GM18499 (cell line): ENCODE results near the gene TREML4.
"Not testable (repeated sequence)": the region's sequence is repeated elsewhere in the genome, so short reads cannot be mapped to it uniquely, and the experiment has no call there.

Source experiments
- ATAC-seq: cut with Tn5 transposase; IDR thresholded peaks from one replicate; pipeline ENCODE4 v1.9.1; 2021; ENCODE audit warnings: moderate number of reproducible peaks; ENCODE audit not compliant: insufficient read depth, unreplicated experiment

The TREML4 gene, protein sequence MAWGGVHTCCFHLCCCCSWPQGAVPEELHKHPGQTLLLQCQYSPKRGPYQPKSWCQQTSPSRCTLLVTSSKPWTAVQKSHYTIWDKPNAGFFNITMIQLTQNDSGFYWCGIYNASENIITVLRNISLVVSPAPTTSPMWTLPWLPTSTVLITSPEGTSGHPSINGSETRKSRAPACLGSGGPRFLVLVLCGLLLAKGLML

DNA sequence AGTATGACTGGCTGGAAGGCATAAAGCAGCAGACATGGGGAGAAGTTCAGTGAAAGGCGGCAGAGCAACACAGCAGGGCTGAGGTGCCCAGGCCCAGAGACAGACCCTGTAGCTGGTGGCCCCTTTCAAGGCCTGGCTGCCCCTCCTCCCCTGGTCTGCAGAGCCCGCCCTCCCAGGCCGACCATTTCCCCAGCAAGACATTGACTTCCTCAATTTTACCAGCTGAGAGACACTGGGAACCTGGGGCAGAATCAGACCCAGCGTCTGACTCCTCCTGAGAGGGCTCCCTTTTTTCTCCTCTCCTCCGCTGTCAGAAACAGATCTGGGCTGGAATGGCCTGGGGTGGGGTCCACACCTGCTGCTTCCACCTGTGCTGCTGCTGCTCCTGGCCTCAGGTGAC, at the start of gene TREML4:
Gene TREML4 (plus strand): TSS at position 254 of the 400 bp plus-strand sequence. CDS start 79 bp downstream, at position 333.
- no peak for ATAC-seq

DNA sequence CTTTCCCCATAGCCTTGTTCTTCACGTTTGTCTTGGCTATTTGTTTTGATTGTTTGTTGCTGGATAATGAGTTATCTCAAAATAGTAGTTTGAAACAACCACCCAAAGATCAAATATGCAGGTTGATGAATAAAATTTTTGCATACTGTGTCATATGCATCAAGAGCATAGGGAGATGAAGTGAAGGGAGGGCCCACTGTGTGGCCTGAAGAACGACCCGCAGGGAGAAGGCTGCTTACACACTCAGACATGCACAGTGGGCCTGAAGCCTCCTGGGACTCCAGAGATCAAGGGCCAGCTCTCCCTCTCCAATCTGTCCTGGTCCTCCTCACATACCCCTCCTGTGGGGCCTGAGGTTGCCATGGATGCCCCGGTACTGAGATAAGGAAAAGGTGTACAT, 49.0 kb upstream of the TREML4 start:
- no peak for ATAC-seq

DNA sequence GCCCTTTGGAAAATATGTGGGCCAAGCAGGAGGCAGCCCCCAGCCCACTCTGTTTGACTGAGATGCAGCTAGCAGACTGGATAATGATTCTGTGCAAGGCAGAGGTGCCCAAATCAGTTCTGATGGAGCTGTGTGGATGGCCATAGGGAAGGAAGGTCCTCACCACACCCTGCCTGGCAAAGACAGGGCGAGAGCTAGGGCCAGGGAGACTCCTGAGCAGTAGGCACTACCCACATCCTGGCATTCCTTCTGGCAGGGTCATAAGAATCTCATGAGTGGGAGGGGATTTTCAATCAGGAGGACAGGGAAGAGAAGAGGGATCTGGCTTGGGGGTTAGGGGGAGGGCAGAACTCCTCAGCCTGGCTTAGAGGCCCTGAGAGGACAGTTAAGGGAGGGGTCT, 46.6 kb upstream of the TREML4 start:
- no peak for ATAC-seq

DNA sequence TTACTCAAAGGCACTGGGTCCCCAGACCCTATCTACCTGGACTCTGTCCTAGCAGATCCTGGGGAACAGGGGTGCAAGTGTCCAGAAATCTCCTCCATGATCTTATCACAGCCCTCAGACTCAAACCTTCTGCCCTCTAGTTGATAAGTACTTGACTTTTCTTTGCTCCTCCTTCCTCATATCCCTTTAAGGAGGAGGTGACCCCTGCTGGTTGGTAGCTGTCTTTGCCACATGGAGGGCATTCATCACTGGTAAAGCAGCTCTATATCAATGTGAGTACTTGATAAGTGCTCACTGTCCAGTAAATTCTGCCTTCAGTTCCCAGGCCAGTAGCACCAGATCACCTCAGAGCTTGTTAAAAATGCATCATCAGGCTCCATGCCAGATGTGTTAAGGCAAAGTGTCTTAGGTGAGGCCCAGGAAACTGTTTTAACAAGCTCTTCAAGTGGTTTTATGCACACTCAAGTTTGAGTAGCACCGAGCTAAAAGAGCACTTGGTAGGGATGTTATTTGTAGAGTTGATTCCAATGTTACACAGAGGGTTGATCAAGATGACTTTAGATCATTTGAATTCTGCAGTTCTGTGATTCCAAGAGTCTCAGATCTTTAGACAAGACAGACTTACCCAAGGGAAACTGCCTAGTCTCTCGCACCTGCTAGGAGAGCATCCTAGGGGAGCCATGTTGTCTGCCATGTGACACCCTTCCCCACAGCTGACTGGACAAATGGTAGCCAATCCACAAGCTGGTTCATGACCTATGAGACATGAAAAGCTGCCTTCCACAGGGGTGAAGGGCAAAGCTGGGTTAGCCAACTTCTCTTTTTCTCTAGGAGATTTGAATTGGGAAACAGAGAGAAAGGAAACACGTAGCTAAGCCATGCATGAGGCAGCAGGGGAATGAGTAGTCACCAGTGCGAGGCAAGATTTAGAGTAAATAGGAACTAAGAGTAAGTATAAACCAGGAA, 45.8 kb upstream of the TREML4 start:
- no peak for ATAC-seq

DNA sequence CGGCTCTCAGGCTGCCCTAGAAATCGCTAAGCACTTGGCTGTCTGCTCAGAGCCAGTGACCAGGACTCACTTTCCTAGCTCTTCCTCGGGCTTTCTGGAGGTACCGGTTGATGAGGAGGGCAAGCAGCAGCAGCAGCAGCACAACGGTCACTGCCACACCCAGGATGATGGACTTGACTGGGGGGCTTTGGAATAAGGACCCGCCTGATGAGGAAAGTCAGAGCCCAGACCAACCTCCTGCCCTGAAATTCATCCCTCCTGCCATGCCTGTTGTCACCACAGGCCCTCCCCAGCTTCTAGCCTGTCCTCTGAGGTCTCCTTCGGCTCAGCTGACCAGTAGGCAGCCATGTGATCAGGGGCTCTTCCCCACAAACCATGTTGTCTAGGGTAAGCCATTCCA, 43.4 kb upstream of the TREML4 start:
- no peak for ATAC-seq

DNA sequence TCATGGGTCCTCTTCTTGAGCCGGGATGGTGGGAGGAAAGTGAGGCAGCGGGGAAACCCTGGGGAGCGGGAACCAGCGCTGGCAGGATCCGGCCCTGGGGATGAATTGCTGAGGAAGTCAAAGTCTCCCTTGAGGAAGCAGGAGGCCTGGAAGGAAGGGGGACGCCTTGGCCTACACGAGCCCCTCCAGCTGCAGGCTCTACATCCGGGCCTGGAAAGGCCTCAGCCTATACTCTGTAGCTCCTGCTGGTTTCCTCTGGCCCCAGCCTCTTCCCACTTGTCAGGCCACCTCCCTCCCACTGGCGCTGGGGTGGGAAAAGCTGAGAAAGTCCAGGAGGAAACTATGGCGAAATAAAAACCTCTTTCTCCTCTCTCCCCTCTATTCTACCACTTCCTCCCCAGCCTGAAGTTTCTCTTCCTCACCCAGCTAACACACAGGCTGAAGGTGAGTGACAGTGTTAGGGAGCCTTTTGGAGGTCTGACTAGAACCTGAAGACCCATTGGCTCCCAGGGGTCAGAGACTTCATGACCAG, 42.1 kb upstream of the TREML4 start:
- ATAC-seq: no peak

DNA sequence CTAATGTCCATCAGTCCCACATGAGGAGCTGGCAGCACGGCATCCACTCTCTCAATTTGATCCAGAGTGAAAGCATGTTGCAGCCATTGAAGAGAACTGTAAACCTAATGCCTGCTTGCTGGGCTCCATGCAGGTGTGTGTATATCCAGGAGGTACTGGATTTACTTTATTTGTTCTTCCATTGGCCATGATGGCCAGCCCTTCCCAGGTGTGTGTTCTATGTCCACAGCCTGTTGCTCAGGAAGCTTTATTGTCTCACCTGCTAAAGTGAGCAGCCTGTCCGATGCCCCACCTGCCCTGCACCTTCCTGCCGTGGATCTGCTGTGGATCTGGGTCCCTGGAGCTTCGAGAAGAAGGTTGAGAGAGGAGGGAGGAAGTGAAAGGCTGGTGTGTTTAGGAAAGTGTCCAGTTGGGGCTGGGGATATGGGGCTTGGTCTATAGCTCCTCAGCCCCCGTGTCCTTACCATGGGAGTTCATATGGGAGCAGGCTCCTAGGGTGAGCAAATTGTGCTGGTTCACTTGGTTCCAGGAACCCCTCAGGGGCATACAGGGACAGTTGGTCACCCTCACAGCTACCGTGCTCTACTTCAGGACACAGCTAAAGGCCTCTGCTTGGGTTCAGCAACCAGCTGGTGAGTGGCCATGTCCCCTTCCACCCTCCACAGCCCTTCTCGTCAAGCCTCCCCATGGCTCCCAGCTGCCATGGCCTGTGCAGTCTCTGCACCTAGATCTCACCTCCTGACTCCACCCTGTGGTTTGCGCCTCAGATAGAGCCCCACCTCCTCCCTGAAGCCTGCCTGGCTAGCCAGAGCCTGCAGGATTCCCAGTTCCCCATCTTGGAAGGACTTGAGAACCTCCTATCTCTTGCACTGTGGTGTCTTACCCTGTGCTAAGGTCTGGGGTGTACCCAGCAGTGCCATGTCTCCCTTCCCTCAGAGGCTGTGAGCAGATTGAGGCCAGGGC, 39.9 kb upstream of the TREML4 start:
- no peak for ATAC-seq

DNA sequence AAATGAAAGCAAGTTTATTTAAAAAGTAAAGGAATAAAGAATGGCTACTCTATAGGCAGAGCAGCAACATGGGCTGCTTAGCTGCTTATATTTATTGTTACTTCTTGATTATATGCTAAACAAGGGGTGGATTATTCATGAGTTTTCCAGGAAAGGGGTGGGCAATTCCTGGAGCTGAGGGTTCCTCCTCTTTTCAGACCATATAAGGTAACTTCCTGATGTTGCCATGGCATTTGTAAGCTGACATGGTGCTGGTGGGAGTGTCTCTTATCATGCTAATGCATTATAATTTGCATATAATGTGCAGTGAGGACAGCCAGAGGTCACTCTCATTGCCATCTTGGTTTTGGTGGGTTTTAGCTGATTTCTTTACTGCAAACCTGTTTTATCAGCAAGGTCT, 39.1 kb upstream of the TREML4 start:
- ATAC-seq: not testable (repeated sequence)

DNA sequence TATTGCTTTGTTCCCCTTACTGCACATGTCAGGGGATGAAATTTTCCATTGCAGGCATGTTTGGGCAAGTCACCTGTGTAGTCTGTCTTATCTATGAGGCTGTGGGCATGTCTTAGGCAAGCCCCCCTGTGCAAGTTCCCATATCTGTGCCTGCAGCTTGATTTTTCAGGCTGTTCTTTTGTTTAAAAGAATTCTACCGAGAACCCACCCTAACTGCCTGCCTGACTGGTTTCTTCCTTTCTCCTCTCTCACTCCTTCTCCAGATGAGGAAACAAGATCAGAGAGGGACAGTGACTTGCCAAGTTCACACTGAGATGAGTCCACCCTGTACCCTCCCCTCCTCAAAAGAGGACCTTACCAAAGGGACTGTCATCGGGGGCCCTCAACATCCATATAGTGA, 38.2 kb upstream of the TREML4 start:
- ATAC-seq: no peak

DNA sequence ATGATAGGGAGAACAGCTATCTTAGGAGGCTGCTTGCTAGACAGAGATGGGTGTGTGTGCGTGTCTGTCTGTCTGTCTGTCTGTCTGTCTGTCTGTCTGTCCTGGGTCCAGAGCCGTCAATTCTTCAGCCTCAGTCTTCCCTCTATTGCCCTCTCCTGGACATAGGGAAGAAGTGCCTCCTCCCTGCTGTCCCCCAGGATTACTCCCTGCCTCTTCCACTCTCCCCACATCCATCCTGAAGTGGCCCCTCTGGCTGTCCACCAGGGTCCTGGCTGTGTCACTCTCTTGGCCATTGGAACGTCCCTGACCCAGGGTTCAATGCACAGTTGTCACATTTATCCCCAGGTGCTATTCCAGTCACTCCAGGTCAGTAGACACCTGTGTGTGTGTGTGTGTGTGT, 37.4 kb upstream of the TREML4 start:
- no peak for ATAC-seq

DNA sequence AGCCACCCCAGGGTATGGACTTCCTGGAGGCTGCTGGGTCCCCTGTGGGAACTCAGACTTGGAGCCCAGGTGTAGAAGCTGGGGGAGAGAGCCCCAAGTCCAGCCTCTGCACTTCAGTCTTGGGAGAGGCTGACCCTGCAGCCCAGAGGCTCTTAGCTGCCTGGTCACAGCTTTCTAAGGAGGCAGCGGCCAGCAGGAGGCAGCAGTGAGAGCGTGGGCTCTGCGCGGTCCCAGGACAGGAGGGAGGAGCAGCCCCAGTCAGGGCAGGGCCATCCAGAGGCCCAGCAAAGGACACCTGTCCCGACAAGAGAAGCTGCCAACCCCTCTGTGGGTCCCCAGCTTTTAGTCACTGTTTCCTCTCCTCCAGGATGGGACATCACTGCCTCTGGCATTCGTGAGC, 36.6 kb upstream of the TREML4 start:
- no peak for ATAC-seq

DNA sequence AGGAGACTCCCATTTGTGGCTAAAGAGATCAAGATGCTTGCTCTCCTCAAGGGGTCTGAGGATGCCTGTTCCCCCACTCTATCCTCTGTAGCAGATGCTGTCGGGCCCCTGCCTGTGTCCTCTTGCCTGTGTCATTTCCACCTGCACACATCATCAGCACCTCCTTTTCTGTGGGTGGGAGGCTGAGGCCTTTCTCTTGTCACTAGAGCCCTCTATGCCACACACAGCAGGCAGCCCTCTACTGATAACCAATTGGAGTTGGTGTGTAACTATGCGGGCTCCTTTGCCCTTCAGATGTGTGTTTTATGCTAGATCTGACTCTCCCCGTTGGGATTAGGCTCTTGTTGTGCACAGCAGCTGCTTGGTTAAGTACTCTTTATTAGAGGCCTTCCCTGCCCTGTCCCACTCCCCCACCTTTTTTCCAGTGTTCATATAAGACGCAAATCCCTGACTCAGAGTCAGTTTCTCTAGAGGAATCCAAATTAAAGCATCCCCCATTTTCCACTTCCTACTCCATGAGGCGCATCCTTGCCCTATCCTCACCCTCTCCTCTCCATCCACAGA, 34.9 kb upstream of the TREML4 start:
- ATAC-seq: no peak

DNA sequence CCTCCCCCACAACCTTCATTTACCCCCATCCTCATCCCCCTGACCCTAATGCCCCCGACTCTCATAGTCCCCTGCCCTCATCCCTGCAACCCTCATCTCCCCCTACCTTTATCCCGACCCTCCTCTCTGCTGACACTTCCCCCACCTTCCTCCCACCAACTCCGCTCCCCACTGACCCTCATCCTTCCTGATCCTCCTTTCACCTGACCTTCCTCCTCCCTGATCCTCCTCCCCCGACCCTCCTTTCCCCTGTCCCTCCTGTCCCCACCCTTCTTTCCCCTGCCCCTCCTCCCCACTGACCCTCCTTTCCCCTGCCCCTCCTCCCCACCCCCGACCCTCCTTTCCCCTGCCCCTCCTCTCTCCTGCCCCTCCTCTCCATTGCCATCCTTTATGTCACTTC, 34.3 kb upstream of the TREML4 start:
- no peak for ATAC-seq

DNA sequence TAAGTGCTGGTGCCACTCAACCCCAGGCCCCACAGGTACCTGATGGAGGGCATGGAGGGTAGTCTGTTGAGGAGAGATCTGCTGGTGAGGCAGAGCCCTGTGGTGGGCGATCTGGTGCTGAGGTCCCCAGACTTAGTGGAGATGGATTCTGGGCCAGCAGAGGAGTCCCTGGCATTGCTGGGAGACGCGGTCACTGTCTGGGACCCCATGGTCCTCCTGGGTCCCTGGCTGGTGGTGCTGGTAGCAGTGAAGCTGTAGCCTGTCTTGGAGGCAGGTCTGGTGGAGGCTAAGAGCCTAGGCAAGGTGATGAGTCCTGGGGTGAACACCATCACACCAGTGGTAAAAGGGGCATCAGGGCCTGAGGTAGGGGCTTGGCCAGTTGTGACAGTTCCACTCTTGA, 33.8 kb upstream of the TREML4 start:
- no peak for ATAC-seq

DNA sequence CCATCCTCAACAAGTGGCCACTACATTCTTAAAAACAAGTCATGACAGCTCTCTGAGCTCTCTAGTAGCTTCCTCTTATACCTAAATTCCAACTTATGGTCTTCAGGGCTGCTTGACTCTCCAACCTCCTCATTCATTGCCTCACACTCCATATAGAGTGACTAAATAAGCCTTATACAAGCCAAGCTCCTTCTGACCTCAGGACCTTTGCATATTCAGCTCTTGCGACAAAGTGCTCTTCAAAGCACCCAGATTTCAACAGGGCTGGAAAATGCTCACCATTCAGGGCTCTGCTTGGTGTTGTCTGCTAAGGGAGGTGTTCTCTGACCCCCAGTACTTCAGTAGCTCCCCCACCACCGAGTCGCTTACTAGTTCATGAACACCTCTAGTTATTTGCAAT, 30.9 kb upstream of the TREML4 start:
- no peak for ATAC-seq

DNA sequence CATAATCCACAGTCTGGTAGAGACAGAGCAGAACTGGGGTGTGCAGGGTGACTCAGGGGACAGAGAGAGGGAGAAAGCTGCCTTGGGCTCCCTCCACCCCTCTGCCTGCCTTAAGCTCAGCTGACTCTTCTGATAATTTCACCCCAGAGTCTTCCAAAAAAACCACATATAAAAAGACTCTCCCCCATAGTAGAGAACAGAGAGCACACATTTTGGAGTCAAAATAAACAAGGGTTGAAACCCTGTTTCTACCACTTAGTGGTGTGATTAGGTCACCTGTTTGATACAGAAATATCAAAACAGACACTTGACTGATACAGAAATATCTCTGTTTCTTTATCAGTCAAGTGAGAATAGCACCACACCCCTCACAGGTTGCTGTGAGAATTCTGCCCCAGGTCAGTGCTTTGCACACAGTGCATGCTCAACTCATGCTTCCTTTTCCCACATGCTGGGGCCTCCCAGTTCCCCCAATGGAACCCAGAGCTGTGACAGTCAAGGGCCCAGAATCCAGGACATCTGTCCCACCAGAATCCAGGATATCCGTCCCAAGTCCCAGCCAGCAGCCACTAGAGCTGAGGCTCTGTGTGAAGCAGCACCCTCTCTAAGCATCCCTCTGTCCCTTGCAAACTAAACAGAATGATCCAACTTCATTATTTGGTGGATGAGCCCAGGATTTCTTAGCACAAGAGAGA, 28.4 kb upstream of the TREML4 start:
- peak; percentile 56 for ATAC-seq

DNA sequence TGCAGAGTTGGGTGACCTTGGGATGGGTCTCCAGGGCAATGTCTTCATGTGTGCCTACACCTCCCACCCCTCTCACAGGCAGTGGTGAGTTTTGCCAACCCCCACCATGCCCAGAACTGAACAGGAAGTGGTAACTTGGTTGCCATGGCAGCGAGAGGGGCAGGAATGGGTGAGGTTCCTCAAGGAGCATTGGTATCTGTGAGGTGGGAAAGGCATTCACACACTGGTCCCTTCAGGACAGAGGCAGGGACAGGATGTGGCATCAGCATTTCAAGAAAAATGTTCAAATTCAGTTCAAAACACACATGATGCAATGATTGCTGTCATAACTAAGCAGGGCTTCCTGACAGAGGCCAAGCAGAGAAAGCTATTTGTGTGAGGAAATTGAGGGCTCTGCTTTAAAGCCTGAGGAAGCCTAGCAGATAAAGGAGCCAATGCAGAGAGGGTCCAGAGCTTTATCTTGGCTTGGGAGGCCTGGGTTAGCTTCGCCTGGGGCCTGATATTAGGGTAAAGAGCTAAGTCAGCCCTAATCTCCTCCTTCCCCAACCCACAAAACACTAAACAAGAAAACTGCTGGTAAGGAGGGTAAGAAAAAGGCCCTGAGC, 27.8 kb upstream of the TREML4 start:
- no peak for ATAC-seq

DNA sequence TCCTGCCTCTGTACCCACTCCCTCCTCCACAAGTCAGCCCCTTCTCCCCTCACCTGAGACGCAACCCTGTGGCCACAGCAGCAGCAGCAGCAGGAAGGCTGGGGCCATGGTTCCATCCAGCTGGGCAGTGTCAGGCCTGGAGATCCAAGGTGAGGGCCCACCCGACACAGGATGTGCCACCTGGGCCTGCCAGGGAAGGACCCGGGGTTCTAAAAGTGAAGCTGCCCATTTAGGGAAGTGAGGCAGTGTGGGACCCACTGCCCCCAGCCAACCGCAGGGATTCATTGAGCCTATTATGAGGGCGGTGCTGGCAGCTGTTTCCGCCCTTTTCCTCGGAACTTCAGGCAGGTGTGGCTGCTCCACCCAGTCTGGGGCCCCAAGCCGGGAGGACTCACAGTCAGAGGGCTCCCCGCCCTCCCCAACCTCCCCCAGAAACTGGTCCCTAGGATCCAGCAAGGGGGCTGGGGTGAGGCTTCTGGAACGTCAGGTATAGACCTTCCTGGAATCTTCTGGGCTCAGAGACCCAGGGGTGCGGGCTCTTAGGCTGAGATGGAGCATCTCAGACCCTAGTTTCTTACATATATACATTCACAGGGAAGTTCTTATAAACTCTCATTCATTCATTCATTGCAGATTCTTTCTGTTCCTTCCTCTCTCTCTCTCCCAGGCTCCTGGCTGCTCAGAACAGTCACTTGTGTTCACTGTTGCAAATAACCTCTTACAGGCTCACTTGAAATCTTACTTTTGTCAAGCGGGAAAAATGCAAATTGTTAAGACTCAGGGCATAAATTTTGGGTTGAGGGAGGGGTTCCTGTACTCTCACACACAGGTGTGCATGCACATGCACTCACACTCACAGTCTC, 27.0 kb upstream of the TREML4 start, which contains the start of gene TREML2:
Gene TREML2 (minus strand): TSS at position 249 of the 863 bp plus-strand sequence. CDS start 141 bp downstream, at position 108.
- no peak for ATAC-seq
